Neural progenitor cell (in vitro differentiated cells): ENCODE data around the gene PDCD2L. TPM values are rescaled to one million over a fixed set of nuclear protein-coding genes. Genes with fewer than 3 reads are reported as not detected.
"Not testable (repeated sequence)": the region's sequence is repeated elsewhere in the genome, so short reads cannot be mapped to it uniquely, and the experiment has no call there.

Experiments
- DNase-seq: peaks from one replicate; pipeline ENCODE4 v3.0.0-alpha.2; 2016; ENCODE audit warnings: low spot score
- H2AFZ ChIP-seq: fragments of 200-600 bp; sonication (generic); replicated peaks from 2 replicates; pipeline ENCODE4 v1.6.1; 2016; ENCODE audit warnings: antibody characterized with exemption
- H3F3A ChIP-seq: fragments of 200-600 bp; sonication (generic); 2 replicates; pipeline ENCODE4 v1.6.1; 2016; ENCODE audit warnings: antibody characterized with exemption, low read depth
- H3K27ac ChIP-seq: fragments of 200-600 bp; sonication (generic); 2 replicates; pipeline ENCODE4 v1.5.1; 2016; ENCODE audit warnings: mild to moderate bottlenecking
- H3K27me3 ChIP-seq: fragments of 200-600 bp; sonication (generic); 2 replicates; pipeline ENCODE4 v1.6.1; 2016; ENCODE audit warnings: mild to moderate bottlenecking, moderate library complexity
- H3K36me3 ChIP-seq: fragments of 200-600 bp; sonication (generic); 2 replicates; pipeline ENCODE4 v1.5.1; 2016
- H3K4me1 ChIP-seq: fragments of 200-600 bp; sonication (generic); 2 replicates; pipeline ENCODE4 v1.6.1; 2016; ENCODE audit warnings: mixed run types
- H3K4me2 ChIP-seq: fragments of 200-600 bp; sonication (generic); 2 replicates; pipeline ENCODE4 v1.6.1; 2016
- H3K4me3 ChIP-seq: fragments of 200-600 bp; sonication (generic); 2 replicates; pipeline ENCODE4 v1.5.1; 2016
- H3K79me2 ChIP-seq: fragments of 200-600 bp; sonication (generic); 2 replicates; pipeline ENCODE4 v1.6.1; 2016; ENCODE audit warnings: low read depth
- H3K9ac ChIP-seq: fragments of 200-600 bp; sonication (generic); 2 replicates; pipeline ENCODE4 v1.6.1; 2016
- H3K9me3 ChIP-seq: fragments of 200-600 bp; sonication (generic); 2 replicates; pipeline ENCODE4 v1.5.1; 2016; ENCODE audit warnings: low read depth
- H4K20me1 ChIP-seq: fragments of 200-600 bp; sonication (generic); 2 replicates; pipeline ENCODE4 v1.6.1; 2016; ENCODE audit warnings: low read depth
- H3K27ac Mint-ChIP-seq: 3 replicates; pipeline ENCODE4 v1.8.0; 2021; ENCODE audit warnings: mixed read lengths
- H3K27me3 Mint-ChIP-seq: 2 replicates; pipeline ENCODE4 v1.8.0; 2022; ENCODE audit warnings: low read depth, mild to moderate bottlenecking, inconsistent platforms, moderate library complexity, mixed read lengths; ENCODE audit not compliant: insufficient read depth
- H3K36me3 Mint-ChIP-seq: 3 replicates; pipeline ENCODE4 v1.8.0; 2021; ENCODE audit warnings: mixed read lengths
- H3K4me1 Mint-ChIP-seq: 3 replicates; pipeline ENCODE4 v1.8.0; 2021; ENCODE audit warnings: mixed read lengths
- H3K4me3 Mint-ChIP-seq: 3 replicates; pipeline ENCODE4 v1.8.0; 2021; ENCODE audit warnings: mild to moderate bottlenecking, moderate library complexity, mixed read lengths
- H3K9me3 Mint-ChIP-seq: 3 replicates; pipeline ENCODE4 v1.8.0; 2020; ENCODE audit warnings: mixed read lengths
- CTCF ChIP-seq: fragments of 200-600 bp; sonication (generic); IDR thresholded peaks from 2 replicates; pipeline ENCODE4 v1.5.1; 2017; ENCODE audit warnings: antibody characterized with exemption, mild to moderate bottlenecking
- EZH2 ChIP-seq: fragments of 200-600 bp; sonication (generic); IDR thresholded peaks from 2 replicates; pipeline ENCODE4 v1.6.1; 2017; ENCODE audit warnings: antibody characterized with exemption, mild to moderate bottlenecking, moderate library complexity
- EZH2phosphoT487 ChIP-seq: fragments of 200-600 bp; sonication (generic); IDR thresholded peaks from 2 replicates; pipeline ENCODE4 v1.6.1; 2017; ENCODE audit warnings: antibody characterized with exemption
- total RNA-seq: library from RNA; depleted of rRNA; stranded (reverse); fragments of >200 nt; gene quantifications from 2 replicates; pipeline ENCODE4 v1.2.3, GENCODE V29; 2015; ENCODE audit warnings: low replicate concordance

The PDCD2L gene
- total RNA-seq, 1 donor from 2014 or later = 15.2 TPM

GRCh38 chr19:34393629-34394028 lies 10.6 kb upstream of the PDCD2L start:
- Mint-ChIP-seq H3K4me1 (no peaks in the 10 kb centered on the region), H3K27me3 (no peaks in the 10 kb centered on the region), H3K9me3 (no peaks in the 10 kb centered on the region), H3K4me3 (no peak overlapping the region), H3K27ac (no peak overlapping the region), H3K36me3 (peaks cover 19% of the 10 kb centered on the region)
- Histone ChIP-seq H3K27me3 (no peaks in the 10 kb centered on the region), H3K27ac (no peak overlapping the region), H3K4me2 (no peak overlapping the region), H3K79me2 (no peaks in the 10 kb centered on the region), H3F3A (no peaks in the 10 kb centered on the region), H3K36me3 (no peaks in the 10 kb centered on the region), H3K4me3 (no peak overlapping the region), H3K4me1 (no peaks in the 10 kb centered on the region), H4K20me1 (no peaks in the 10 kb centered on the region), H3K9ac (no peak overlapping the region), H3K9me3 (no peaks in the 10 kb centered on the region), H2AFZ (no peak overlapping the region)
- TF ChIP-seq CTCF (no peak), EZH2phosphoT487 (no peak), EZH2 (no peak)
- no peak for DNase-seq

DNA sequence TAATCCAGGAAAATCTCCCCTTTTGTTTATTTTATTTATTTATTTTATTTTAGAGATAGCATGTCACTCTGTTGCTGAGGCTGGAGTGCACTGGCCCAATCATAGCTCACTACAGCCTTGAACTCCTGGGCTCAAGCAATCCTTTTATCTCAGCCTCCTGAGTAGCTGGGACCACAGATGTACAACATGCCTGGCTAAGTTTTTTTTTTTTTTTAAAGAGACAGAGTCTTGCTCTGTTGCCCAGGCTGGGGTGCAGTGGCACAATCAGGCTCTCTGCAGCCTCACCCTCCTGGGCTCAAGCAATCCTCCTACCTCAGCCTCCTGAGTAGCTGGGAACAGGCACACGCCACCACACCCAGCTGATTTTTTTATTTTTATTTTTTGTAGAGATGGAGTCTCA lies 6.3 kb upstream of the PDCD2L start:
- Histone ChIP-seq H3K79me2 (no peaks in the 10 kb centered on the region), H2AFZ (no peak overlapping the region), H3K9me3 (no peaks in the 10 kb centered on the region), H3K9ac (no peak overlapping the region), H3K27ac (no peak overlapping the region), H3F3A (peaks cover 8% of the 10 kb centered on the region), H3K36me3 (no peaks in the 10 kb centered on the region), H3K4me3 (no peak overlapping the region), H4K20me1 (no peaks in the 10 kb centered on the region), H3K4me1 (no peaks in the 10 kb centered on the region), H3K27me3 (no peaks in the 10 kb centered on the region), H3K4me2 (no peak overlapping the region)
- Mint-ChIP-seq H3K4me1 (no peaks in the 10 kb centered on the region), H3K27me3 (peaks cover 2% of the 10 kb centered on the region), H3K36me3 (peaks cover 31% of the 10 kb centered on the region), H3K4me3 (no peak overlapping the region), H3K9me3 (no peaks in the 10 kb centered on the region), H3K27ac (no peak overlapping the region)
- no peak for TF ChIP-seq EZH2phosphoT487
- DNase-seq = no peak

- Mint-ChIP-seq H3K27me3 (peaks cover 2% of the 10 kb centered on the region), H3K4me3 (no peak overlapping the region), H3K27ac (no peak overlapping the region), H3K9me3 (no peaks in the 10 kb centered on the region), H3K36me3 (peaks cover 31% of the 10 kb centered on the region), H3K4me1 (peaks cover 2% of the 10 kb centered on the region)
- H3F3A ChIP-seq = peaks cover 10% of the 10 kb centered on the region
- no peak overlapping the region for H3K27ac ChIP-seq
- TF ChIP-seq CTCF (no peak), EZH2phosphoT487 (no peak), EZH2 (no peak)
- H3K4me2 ChIP-seq = no peak overlapping the region
- H2AFZ ChIP-seq = no peak overlapping the region
- no peaks in the 10 kb centered on the region for H3K27me3 ChIP-seq
- H3K4me1 ChIP-seq = no peaks in the 10 kb centered on the region
- H3K9ac ChIP-seq = no peak overlapping the region
- H3K9me3 ChIP-seq = no peaks in the 10 kb centered on the region
- H3K4me3 ChIP-seq = no peak overlapping the region
- DNase-seq = no peak
- H4K20me1 ChIP-seq = no peaks in the 10 kb centered on the region
- no peaks in the 10 kb centered on the region for H3K36me3 ChIP-seq
- peaks cover 6% of the 10 kb centered on the region for H3K79me2 ChIP-seq
These were observed 4.3 kb upstream of the PDCD2L start for GRCh38 chr19:34399886-34400285.

DNA sequence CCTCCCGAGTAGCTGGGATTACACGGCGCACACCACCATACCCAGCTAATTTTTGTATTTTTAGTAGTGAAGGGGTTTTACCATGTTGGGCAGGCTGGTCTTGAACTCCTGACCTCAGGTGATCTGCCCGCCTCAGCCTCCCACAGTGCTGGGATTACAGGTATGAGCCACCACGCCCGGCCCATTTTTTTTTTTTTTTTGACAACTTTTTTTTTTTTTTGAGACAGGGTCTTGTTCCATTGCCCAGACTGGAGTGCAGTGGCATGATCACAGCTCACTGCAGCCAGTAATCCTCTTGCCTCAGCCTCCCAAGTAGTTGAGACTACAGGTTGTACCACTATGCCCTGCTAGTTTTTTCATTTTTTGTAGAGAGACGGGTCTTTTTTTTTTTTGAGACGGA lies 3.4 kb upstream of the PDCD2L start:
- H3K36me3 ChIP-seq, H3K27me3 Mint-ChIP-seq, H3K4me3 Mint-ChIP-seq, H3K4me3 ChIP-seq, H3K4me1 Mint-ChIP-seq, H3F3A ChIP-seq, H3K27me3 ChIP-seq, H4K20me1 ChIP-seq, DNase-seq, H3K4me2 ChIP-seq, H3K9ac ChIP-seq, H3K27ac Mint-ChIP-seq, H3K9me3 ChIP-seq, H3K4me1 ChIP-seq, H2AFZ ChIP-seq, H3K9me3 Mint-ChIP-seq, H3K27ac ChIP-seq: not testable (repeated sequence)
- H3K36me3 Mint-ChIP-seq = peaks cover 28% of the 10 kb centered on the region
- peaks cover 16% of the 10 kb centered on the region for H3K79me2 ChIP-seq
